Uterus (tissue), 2 donors: Measurements from ENCODE around the gene MAD1L1.

Experiments used
- POLR2A ChIP-seq, 2 donors: fragments of 450-650 bp; IDR thresholded peaks; one replicate each; pipeline ENCODE4 v1.6.1; 2016; ENCODE audit warnings: antibody characterized with exemption in 2 of 2, mild to moderate bottlenecking in 1 of 2, moderate library complexity in 1 of 2
- TF ChIP-seq, protein P1 (sequence below), 4 experiments: fragments of 200-600 bp in 2 of 4; fragments of 450-650 bp in 2 of 4; sonication (generic) in 2 of 4; IDR thresholded peaks; one replicate each; pipeline ENCODE4 v1.5.1; 2016 to 2019; ENCODE audit warnings: antibody characterized with exemption in 4 of 4, mild to moderate bottlenecking in 2 of 4, moderate library complexity in 1 of 4

DNA sequence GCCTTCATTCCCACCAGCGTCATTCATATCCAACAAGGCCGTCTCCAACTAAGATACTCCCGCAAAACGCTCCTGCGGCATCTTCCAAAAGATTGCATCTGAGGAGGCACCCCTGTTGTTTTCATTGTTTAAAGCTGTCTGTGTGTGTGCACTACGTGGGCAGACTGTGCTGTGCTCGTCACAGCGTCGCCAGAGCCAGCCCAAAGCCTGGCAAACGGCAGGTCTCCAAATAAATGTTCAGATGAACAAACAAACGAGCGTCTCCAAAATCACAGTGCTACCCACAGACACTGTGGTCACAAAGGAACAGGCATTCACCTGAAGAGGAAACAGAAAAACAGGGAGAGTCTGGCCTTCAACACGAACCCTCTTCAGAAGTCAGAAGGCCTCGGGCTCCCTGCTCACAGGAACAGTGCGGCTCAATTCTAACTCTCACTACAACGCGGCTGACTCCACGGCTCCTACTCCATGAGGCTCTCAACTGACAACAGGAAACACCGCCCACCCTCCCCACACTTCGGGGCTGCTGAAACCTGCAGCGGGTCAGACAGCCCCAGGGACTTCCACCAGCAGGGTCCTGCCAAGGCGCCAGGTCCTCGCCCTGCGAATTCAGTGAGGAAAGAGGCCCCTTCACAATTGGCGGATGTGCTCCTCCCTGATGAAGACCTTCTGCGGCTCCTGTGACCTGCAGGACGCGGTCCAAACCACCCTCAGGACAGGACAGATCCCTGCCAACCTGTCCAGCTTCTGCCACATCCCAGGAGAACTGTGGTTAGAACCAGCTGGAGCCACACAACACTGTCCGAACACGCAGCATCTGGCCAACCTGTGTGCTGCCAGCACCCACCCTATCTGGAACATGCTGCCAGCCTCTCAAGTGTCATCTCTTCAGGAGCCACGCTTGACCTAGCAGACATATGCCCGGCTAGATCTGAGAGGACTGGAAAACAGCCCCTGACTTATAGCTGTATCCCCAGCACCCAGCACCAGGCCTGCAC is 36.1 kb downstream of the MAD1L1 start:
- no peak for TF ChIP-seq POLR2A (IDR thresholded peaks at IDR 0.05)
- TF ChIP-seq, protein P1, sequence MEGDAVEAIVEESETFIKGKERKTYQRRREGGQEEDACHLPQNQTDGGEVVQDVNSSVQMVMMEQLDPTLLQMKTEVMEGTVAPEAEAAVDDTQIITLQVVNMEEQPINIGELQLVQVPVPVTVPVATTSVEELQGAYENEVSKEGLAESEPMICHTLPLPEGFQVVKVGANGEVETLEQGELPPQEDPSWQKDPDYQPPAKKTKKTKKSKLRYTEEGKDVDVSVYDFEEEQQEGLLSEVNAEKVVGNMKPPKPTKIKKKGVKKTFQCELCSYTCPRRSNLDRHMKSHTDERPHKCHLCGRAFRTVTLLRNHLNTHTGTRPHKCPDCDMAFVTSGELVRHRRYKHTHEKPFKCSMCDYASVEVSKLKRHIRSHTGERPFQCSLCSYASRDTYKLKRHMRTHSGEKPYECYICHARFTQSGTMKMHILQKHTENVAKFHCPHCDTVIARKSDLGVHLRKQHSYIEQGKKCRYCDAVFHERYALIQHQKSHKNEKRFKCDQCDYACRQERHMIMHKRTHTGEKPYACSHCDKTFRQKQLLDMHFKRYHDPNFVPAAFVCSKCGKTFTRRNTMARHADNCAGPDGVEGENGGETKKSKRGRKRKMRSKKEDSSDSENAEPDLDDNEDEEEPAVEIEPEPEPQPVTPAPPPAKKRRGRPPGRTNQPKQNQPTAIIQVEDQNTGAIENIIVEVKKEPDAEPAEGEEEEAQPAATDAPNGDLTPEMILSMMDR (IDR thresholded peaks at IDR 0.05), result no peak
